Neural cell (in vitro differentiated cells): ENCODE measurements around the gene ARHGAP45.

Source experiments
- EP300 ChIP-seq: fragments of 450-650 bp; conservative IDR thresholded peaks from 2 replicates; pipeline ENCODE4 v1.6.1; 2014; ENCODE audit warnings: antibody characterized with exemption, mild to moderate bottlenecking, moderate library complexity; ENCODE audit not compliant: poor library complexity, severe bottlenecking
- EZH2 ChIP-seq: fragments of 200-600, 300-800 bp; shearing (Covaris generic), sonication (generic); IDR thresholded peaks from 2 replicates; pipeline ENCODE4 v1.6.1; 2014; ENCODE audit warnings: antibody characterized with exemption, low read length, borderline replicate concordance, mild to moderate bottlenecking; ENCODE audit not compliant: insufficient read depth, poor library complexity, severe bottlenecking
- POLR2AphosphoS5 ChIP-seq: IDR thresholded peaks from 2 replicates; pipeline ENCODE4 v1.6.1; 2012
- TAF1 ChIP-seq: IDR thresholded peaks from 2 replicates; pipeline ENCODE4 v1.6.1; 2012; ENCODE audit warnings: low read depth
- TF ChIP-seq, protein P1 (sequence below): fragments of 450-650 bp; IDR thresholded peaks from 2 replicates; pipeline ENCODE4 v1.5.1; 2014; ENCODE audit warnings: antibody characterized with exemption, mild to moderate bottlenecking, moderate library complexity; ENCODE audit not compliant: poor library complexity, severe bottlenecking

DNA sequence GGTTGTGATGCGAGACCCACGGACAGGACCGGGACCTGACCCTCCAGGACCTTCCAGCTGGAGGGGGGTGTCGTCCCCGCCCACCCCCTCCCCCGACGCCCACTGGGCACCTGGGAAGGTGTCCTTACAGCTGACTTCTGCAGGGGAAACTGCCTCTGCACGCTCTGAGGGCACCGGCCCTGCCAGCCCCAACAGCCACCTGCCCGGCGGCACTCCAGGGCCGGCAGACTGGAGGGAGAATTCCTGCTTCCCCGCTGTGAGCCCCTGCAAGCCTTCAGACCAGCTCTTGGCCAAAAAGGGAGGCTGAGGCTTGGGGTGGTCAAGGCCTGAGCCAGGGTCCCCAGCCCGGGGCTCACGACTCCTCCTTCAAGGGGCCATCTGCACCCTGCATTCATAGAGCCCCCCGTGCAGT lies 39.3 kb upstream of the ARHGAP45 start:
- TF ChIP-seq TAF1 (no peak), EZH2 (no peak), POLR2AphosphoS5 (no peak), EP300 (no peak)
- TF ChIP-seq, protein P1, sequence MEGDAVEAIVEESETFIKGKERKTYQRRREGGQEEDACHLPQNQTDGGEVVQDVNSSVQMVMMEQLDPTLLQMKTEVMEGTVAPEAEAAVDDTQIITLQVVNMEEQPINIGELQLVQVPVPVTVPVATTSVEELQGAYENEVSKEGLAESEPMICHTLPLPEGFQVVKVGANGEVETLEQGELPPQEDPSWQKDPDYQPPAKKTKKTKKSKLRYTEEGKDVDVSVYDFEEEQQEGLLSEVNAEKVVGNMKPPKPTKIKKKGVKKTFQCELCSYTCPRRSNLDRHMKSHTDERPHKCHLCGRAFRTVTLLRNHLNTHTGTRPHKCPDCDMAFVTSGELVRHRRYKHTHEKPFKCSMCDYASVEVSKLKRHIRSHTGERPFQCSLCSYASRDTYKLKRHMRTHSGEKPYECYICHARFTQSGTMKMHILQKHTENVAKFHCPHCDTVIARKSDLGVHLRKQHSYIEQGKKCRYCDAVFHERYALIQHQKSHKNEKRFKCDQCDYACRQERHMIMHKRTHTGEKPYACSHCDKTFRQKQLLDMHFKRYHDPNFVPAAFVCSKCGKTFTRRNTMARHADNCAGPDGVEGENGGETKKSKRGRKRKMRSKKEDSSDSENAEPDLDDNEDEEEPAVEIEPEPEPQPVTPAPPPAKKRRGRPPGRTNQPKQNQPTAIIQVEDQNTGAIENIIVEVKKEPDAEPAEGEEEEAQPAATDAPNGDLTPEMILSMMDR, result no peak
